ENCODE measurements around the gene STH.

The STH gene

DNA sequence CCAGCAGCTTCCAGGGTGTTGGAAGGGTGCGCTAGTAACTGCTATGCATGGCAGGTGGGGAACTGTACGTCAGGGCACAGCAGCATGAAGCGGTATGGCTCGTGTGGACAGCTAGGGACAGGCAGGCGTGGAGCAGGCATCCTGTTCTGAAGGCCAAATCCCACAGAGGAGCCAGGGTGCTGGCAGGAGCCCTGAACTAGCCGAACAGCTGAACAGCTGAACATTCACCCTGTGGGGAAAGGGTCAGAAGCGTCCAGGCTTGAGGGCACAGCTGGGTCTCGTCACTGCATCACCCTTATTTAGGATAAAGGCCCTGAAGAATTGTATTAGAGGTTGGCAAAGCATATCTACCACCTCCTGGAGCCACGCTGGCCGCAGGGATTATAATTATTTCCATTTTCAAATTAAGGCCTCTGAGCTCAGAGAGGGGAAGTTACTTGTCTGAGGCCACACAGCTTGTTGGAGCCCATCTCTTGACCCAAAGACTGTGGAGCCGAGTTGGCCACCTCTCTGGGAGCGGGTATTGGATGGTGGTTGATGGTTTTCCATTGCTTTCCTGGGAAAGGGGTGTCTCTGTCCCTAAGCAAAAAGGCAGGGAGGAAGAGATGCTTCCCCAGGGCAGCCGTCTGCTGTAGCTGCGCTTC, 3.3 kb upstream of the STH start:
- Histone ChIP-seq H3K9ac (ENCODE audit: low read length) (no peak overlapping the region), H3F3A (ENCODE audit: insufficient read depth) (no peaks in the 10 kb centered on the region)

DNA sequence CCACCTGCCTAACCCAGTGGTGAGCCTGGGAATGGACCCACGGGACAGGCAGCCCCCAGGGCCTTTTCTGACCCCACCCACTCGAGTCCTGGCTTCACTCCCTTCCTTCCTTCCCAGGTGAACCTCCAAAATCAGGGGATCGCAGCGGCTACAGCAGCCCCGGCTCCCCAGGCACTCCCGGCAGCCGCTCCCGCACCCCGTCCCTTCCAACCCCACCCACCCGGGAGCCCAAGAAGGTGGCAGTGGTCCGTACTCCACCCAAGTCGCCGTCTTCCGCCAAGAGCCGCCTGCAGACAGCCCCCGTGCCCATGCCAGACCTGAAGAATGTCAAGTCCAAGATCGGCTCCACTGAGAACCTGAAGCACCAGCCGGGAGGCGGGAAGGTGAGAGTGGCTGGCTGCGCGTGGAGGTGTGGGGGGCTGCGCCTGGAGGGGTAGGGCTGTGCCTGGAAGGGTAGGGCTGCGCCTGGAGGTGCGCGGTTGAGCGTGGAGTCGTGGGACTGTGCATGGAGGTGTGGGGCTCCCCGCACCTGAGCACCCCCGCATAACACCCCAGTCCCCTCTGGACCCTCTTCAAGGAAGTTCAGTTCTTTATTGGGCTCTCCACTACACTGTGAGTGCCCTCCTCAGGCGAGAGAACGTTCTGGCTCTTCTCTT, 2.6 kb upstream of the STH start:
- Histone ChIP-seq H3K27me3 (ENCODE audit: low read length) (no peaks in the 10 kb centered on the region), H3K4me2 (ENCODE audit: low read depth, low read length, poor library complexity, severe bottlenecking) (no peak overlapping the region), H3K79me2 (ENCODE audit: insufficient read depth, low read length) (no peaks in the 10 kb centered on the region), H3K9ac (ENCODE audit: low read length) (no peak overlapping the region), H3F3A (ENCODE audit: insufficient read depth) (no peaks in the 10 kb centered on the region), H3K27ac (ENCODE audit: low read depth, low read length) (no peak overlapping the region), H3K9me3 (ENCODE audit: insufficient read depth, low read length) (no peaks in the 10 kb centered on the region), H3K9me2 (replicated peaks; ENCODE audit: insufficient read depth, low read length) (no peaks in the 10 kb centered on the region), H3K36me3 (ENCODE audit: low read length) (no peaks in the 10 kb centered on the region), H4K20me1 (ENCODE audit: low read depth, low read length) (no peaks in the 10 kb centered on the region), H2AFZ (ENCODE audit: low read depth, low read length, severe bottlenecking) (no peak overlapping the region), H3K4me3 (ENCODE audit: insufficient read depth, low read length, poor library complexity, severe bottlenecking) (no peak overlapping the region)
- no peak for TF ChIP-seq EZH2phosphoT487 (conservative IDR thresholded peaks at IDR 0.05; ENCODE audit: low read length)
- TF ChIP-seq, protein P1, sequence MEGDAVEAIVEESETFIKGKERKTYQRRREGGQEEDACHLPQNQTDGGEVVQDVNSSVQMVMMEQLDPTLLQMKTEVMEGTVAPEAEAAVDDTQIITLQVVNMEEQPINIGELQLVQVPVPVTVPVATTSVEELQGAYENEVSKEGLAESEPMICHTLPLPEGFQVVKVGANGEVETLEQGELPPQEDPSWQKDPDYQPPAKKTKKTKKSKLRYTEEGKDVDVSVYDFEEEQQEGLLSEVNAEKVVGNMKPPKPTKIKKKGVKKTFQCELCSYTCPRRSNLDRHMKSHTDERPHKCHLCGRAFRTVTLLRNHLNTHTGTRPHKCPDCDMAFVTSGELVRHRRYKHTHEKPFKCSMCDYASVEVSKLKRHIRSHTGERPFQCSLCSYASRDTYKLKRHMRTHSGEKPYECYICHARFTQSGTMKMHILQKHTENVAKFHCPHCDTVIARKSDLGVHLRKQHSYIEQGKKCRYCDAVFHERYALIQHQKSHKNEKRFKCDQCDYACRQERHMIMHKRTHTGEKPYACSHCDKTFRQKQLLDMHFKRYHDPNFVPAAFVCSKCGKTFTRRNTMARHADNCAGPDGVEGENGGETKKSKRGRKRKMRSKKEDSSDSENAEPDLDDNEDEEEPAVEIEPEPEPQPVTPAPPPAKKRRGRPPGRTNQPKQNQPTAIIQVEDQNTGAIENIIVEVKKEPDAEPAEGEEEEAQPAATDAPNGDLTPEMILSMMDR (IDR thresholded peaks at IDR 0.05; ENCODE audit: insufficient read depth, low read length, poor library complexity, severe bottlenecking): no peak

More for the DNA sequence above, 3.3 kb upstream of the STH start:
- no peaks in the 10 kb centered on the region for H4K20me1 ChIP-seq (ENCODE audit: low read depth, low read length)
- TF ChIP-seq, protein P1 (IDR thresholded peaks at IDR 0.05; ENCODE audit: insufficient read depth, low read length, poor library complexity, severe bottlenecking): no peak
- no peak for TF ChIP-seq EZH2phosphoT487 (conservative IDR thresholded peaks at IDR 0.05; ENCODE audit: low read length)
- H3K4me3 ChIP-seq (ENCODE audit: insufficient read depth, low read length, poor library complexity, severe bottlenecking): no peak overlapping the region
- no peak overlapping the region for H3K27ac ChIP-seq (ENCODE audit: low read depth, low read length)
- H3K9me3 ChIP-seq (ENCODE audit: insufficient read depth, low read length): no peaks in the 10 kb centered on the region
- H3K4me2 ChIP-seq (ENCODE audit: low read depth, low read length, poor library complexity, severe bottlenecking): no peak overlapping the region
- no peaks in the 10 kb centered on the region for H3K36me3 ChIP-seq (ENCODE audit: low read length)
- H3K9me2 ChIP-seq (replicated peaks; ENCODE audit: insufficient read depth, low read length): no peaks in the 10 kb centered on the region
- no peaks in the 10 kb centered on the region for H3K27me3 ChIP-seq (ENCODE audit: low read length)
- no peak overlapping the region for H2AFZ ChIP-seq (ENCODE audit: low read depth, low read length, severe bottlenecking)
- H3K79me2 ChIP-seq (ENCODE audit: insufficient read depth, low read length): no peaks in the 10 kb centered on the region

DNA sequence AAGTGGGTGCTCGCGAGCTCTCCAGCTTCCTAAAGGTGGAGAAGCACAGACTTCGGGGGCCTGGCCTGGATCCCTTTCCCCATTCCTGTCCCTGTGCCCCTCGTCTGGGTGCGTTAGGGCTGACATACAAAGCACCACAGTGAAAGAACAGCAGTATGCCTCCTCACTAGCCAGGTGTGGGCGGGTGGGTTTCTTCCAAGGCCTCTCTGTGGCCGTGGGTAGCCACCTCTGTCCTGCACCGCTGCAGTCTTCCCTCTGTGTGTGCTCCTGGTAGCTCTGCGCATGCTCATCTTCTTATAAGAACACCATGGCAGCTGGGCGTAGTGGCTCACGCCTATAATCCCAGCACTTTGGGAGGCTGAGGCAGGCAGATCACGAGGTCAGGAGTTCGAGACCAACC, 1.9 kb upstream of the STH start:
- H3K9ac ChIP-seq (ENCODE audit: low read length): no peak overlapping the region
- H3K4me2 ChIP-seq (ENCODE audit: low read depth, low read length, poor library complexity, severe bottlenecking): no peak overlapping the region
- no peaks in the 10 kb centered on the region for H3K9me3 ChIP-seq (ENCODE audit: insufficient read depth, low read length)
- no peak overlapping the region for H2AFZ ChIP-seq (ENCODE audit: low read depth, low read length, severe bottlenecking)
- no peaks in the 10 kb centered on the region for H3K79me2 ChIP-seq (ENCODE audit: insufficient read depth, low read length)
- H3K9me2 ChIP-seq (replicated peaks; ENCODE audit: insufficient read depth, low read length): no peaks in the 10 kb centered on the region
- H3K27ac ChIP-seq (ENCODE audit: low read depth, low read length): no peak overlapping the region
- no peak overlapping the region for H3K4me3 ChIP-seq (ENCODE audit: insufficient read depth, low read length, poor library complexity, severe bottlenecking)
- H3K27me3 ChIP-seq (ENCODE audit: low read length): no peaks in the 10 kb centered on the region
- TF ChIP-seq EZH2phosphoT487 (conservative IDR thresholded peaks at IDR 0.05; ENCODE audit: low read length): no peak
- TF ChIP-seq, protein P1 (IDR thresholded peaks at IDR 0.05; ENCODE audit: insufficient read depth, low read length, poor library complexity, severe bottlenecking): no peak
- no peaks in the 10 kb centered on the region for H3K36me3 ChIP-seq (ENCODE audit: low read length)
- no peaks in the 10 kb centered on the region for H4K20me1 ChIP-seq (ENCODE audit: low read depth, low read length)
- no peaks in the 10 kb centered on the region for H3F3A ChIP-seq (ENCODE audit: insufficient read depth)

All from SU-DHL-6 (cell line).